Neural progenitor cell (in vitro differentiated cells): ENCODE measurements around the gene ZNF99. TPM values are rescaled to one million over a fixed set of nuclear protein-coding genes. Genes with fewer than 3 reads are reported as not detected.
"Not testable (repeated sequence)": the region's sequence is repeated elsewhere in the genome, so short reads cannot be mapped to it uniquely, and the experiment has no call there.

ENCODE experiments used
- DNase-seq: peaks from one replicate; pipeline ENCODE4 v3.0.0-alpha.2; 2016; ENCODE audit warnings: low spot score
- H2AFZ ChIP-seq: fragments of 200-600 bp; sonication (generic); replicated peaks from 2 replicates; pipeline ENCODE4 v1.6.1; 2016; ENCODE audit warnings: antibody characterized with exemption
- H3F3A ChIP-seq: fragments of 200-600 bp; sonication (generic); 2 replicates; pipeline ENCODE4 v1.6.1; 2016; ENCODE audit warnings: antibody characterized with exemption, low read depth
- H3K27ac ChIP-seq: fragments of 200-600 bp; sonication (generic); 2 replicates; pipeline ENCODE4 v1.5.1; 2016; ENCODE audit warnings: mild to moderate bottlenecking
- H3K27me3 ChIP-seq: fragments of 200-600 bp; sonication (generic); 2 replicates; pipeline ENCODE4 v1.6.1; 2016; ENCODE audit warnings: mild to moderate bottlenecking, moderate library complexity
- H3K36me3 ChIP-seq: fragments of 200-600 bp; sonication (generic); 2 replicates; pipeline ENCODE4 v1.5.1; 2016
- H3K4me1 ChIP-seq: fragments of 200-600 bp; sonication (generic); 2 replicates; pipeline ENCODE4 v1.6.1; 2016; ENCODE audit warnings: mixed run types
- H3K4me2 ChIP-seq: fragments of 200-600 bp; sonication (generic); 2 replicates; pipeline ENCODE4 v1.6.1; 2016
- H3K4me3 ChIP-seq: fragments of 200-600 bp; sonication (generic); 2 replicates; pipeline ENCODE4 v1.5.1; 2016
- H3K79me2 ChIP-seq: fragments of 200-600 bp; sonication (generic); 2 replicates; pipeline ENCODE4 v1.6.1; 2016; ENCODE audit warnings: low read depth
- H3K9ac ChIP-seq: fragments of 200-600 bp; sonication (generic); 2 replicates; pipeline ENCODE4 v1.6.1; 2016
- H3K9me3 ChIP-seq: fragments of 200-600 bp; sonication (generic); 2 replicates; pipeline ENCODE4 v1.5.1; 2016; ENCODE audit warnings: low read depth
- H4K20me1 ChIP-seq: fragments of 200-600 bp; sonication (generic); 2 replicates; pipeline ENCODE4 v1.6.1; 2016; ENCODE audit warnings: low read depth
- H3K27ac Mint-ChIP-seq: 3 replicates; pipeline ENCODE4 v1.8.0; 2021; ENCODE audit warnings: mixed read lengths
- H3K27me3 Mint-ChIP-seq: 2 replicates; pipeline ENCODE4 v1.8.0; 2022; ENCODE audit warnings: low read depth, mild to moderate bottlenecking, inconsistent platforms, moderate library complexity, mixed read lengths; ENCODE audit not compliant: insufficient read depth
- H3K36me3 Mint-ChIP-seq: 3 replicates; pipeline ENCODE4 v1.8.0; 2021; ENCODE audit warnings: mixed read lengths
- H3K4me1 Mint-ChIP-seq: 3 replicates; pipeline ENCODE4 v1.8.0; 2021; ENCODE audit warnings: mixed read lengths
- H3K4me3 Mint-ChIP-seq: 3 replicates; pipeline ENCODE4 v1.8.0; 2021; ENCODE audit warnings: mild to moderate bottlenecking, moderate library complexity, mixed read lengths
- H3K9me3 Mint-ChIP-seq: 3 replicates; pipeline ENCODE4 v1.8.0; 2020; ENCODE audit warnings: mixed read lengths
- CTCF ChIP-seq: fragments of 200-600 bp; sonication (generic); IDR thresholded peaks from 2 replicates; pipeline ENCODE4 v1.5.1; 2017; ENCODE audit warnings: antibody characterized with exemption, mild to moderate bottlenecking
- EZH2 ChIP-seq: fragments of 200-600 bp; sonication (generic); IDR thresholded peaks from 2 replicates; pipeline ENCODE4 v1.6.1; 2017; ENCODE audit warnings: antibody characterized with exemption, mild to moderate bottlenecking, moderate library complexity
- EZH2phosphoT487 ChIP-seq: fragments of 200-600 bp; sonication (generic); IDR thresholded peaks from 2 replicates; pipeline ENCODE4 v1.6.1; 2017; ENCODE audit warnings: antibody characterized with exemption
- small RNA-seq: library from RNA; depleted of rRNA; stranded (forward); fragments of <200 nt; gene quantifications from one replicate; pipeline ENCODE3, GENCODE V24; 2015
- total RNA-seq: library from RNA; depleted of rRNA; stranded (reverse); fragments of >200 nt; gene quantifications from 2 replicates; pipeline ENCODE4 v1.2.3, GENCODE V29; 2015; ENCODE audit warnings: low replicate concordance

ZNF99 gene
- total RNA-seq, 1 donor from 2014 or later = not detected

GRCh38 chr19:22708983-22709382 lies 75.0 kb downstream of the ZNF99 start:
- no peaks in the 10 kb centered on the region for H3F3A ChIP-seq
- no peak overlapping the region for H3K9ac ChIP-seq
- no peak for TF ChIP-seq EZH2phosphoT487
- no peak for TF ChIP-seq CTCF
- TF ChIP-seq EZH2 = no peak
- H3K4me1 Mint-ChIP-seq = no peaks in the 10 kb centered on the region
- no peak for DNase-seq
- no peak overlapping the region for H3K27ac ChIP-seq
- H3K9me3 Mint-ChIP-seq = peaks cover 26% of the 10 kb centered on the region
- no peaks in the 10 kb centered on the region for H4K20me1 ChIP-seq
- no peaks in the 10 kb centered on the region for H3K36me3 ChIP-seq
- H3K4me3 ChIP-seq = no peak overlapping the region
- H2AFZ ChIP-seq = no peak overlapping the region
- no peaks in the 10 kb centered on the region for H3K27me3 Mint-ChIP-seq
- H3K4me2 ChIP-seq = no peak overlapping the region
- peaks cover 13% of the 10 kb centered on the region for H3K9me3 ChIP-seq
- H3K27ac Mint-ChIP-seq = no peak overlapping the region
- H3K4me1 ChIP-seq = no peaks in the 10 kb centered on the region
- H3K36me3 Mint-ChIP-seq = no peaks in the 10 kb centered on the region
- H3K27me3 ChIP-seq = no peaks in the 10 kb centered on the region
- no peaks in the 10 kb centered on the region for H3K79me2 ChIP-seq
- H3K4me3 Mint-ChIP-seq = no peak overlapping the region

DNA sequence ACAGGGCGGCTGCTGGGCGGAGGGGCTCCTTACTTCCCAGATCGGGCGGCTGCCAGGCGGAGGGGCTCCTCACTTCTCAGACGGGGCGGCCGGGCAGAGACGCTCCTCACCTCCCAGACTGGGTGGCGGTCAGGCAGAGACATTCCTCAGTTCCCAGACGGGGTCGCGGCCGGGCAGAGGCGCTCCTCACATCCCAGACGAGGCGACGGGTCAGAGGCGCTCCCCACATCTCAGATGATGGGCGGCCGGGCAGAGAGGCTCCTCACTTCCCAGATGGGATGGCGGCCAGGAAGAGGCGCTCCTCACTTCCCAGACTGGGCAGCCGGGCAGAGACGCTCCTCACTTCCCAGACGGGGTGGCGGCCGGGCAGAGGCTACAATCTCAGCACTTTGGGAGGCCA lies 80.9 kb downstream of the ZNF99 start:
- H3K4me2 ChIP-seq = not testable (repeated sequence)

GRCh38 chr19:22702661-22703060 lies 81.3 kb downstream of the ZNF99 start:
- not testable (repeated sequence) for H3K4me1 Mint-ChIP-seq, H3K27ac ChIP-seq, H3K9ac ChIP-seq, H2AFZ ChIP-seq, H3F3A ChIP-seq, DNase-seq, H3K27me3 ChIP-seq, H4K20me1 ChIP-seq, H3K36me3 Mint-ChIP-seq, H3K4me1 ChIP-seq, H3K4me2 ChIP-seq, H3K79me2 ChIP-seq, H3K27ac Mint-ChIP-seq, H3K36me3 ChIP-seq, H3K27me3 Mint-ChIP-seq, H3K4me3 Mint-ChIP-seq, H3K4me3 ChIP-seq
- peaks cover 35% of the 10 kb centered on the region for H3K9me3 Mint-ChIP-seq
- H3K9me3 ChIP-seq = peaks cover 25% of the 10 kb centered on the region

More for the DNA sequence above, 80.9 kb downstream of the ZNF99 start:
- H3K27ac Mint-ChIP-seq, H3K79me2 ChIP-seq, H3K4me3 ChIP-seq, H3K9ac ChIP-seq, H3K36me3 Mint-ChIP-seq, H3K4me1 ChIP-seq, H3F3A ChIP-seq, H3K4me1 Mint-ChIP-seq, H2AFZ ChIP-seq, H3K27me3 Mint-ChIP-seq, H3K27me3 ChIP-seq, H3K4me3 Mint-ChIP-seq, H3K27ac ChIP-seq, H3K36me3 ChIP-seq, H4K20me1 ChIP-seq, DNase-seq: not testable (repeated sequence)
- H3K9me3 ChIP-seq = peaks cover 25% of the 10 kb centered on the region
- peaks cover 33% of the 10 kb centered on the region for H3K9me3 Mint-ChIP-seq

Small RNA genes lying within 50 kb of the gene (small RNA-seq; reads per million reads assigned to genes)
- gene AC008626.1 (not detected), gene AC008626.2 (not detected)

Other genes with a start within 250 kb of the ZNF99 start
- not detected in 2 replicates for gene ZNF492, start 149.8 kb downstream of the ZNF99 start, total RNA-seq
- not detected in 2 replicates for gene ZNF723, start 48.1 kb upstream of the ZNF99 start, total RNA-seq
- gene ZNF728, start 219.0 kb upstream of the ZNF99 start, total RNA-seq = not detected in 2 replicates